GM06990 (cell line): ENCODE measurements around the gene ZGRF1.
A peak's percentile ranks its signal among the peaks of the same experiment; 100 is the strongest.
"Not testable (repeated sequence)": the region's sequence is repeated elsewhere in the genome, so short reads cannot be mapped to it uniquely, and the experiment has no call there.

Source experiments
- DNase-seq: peaks from one replicate; pipeline ENCODE4 v3.0.0-alpha.2; 2011; ENCODE audit not compliant: insufficient read length; ENCODE audit errors: extremely low read depth
- H3K27me3 ChIP-seq: replicated peaks from 2 replicates; pipeline ENCODE4 v1.6.0; 2011; ENCODE audit warnings: low read length; ENCODE audit not compliant: control insufficient read depth, insufficient read depth
- H3K36me3 ChIP-seq: 2 replicates; pipeline ENCODE4 v1.5.1; 2011; ENCODE audit warnings: low read length; ENCODE audit not compliant: control insufficient read depth, insufficient read depth
- H3K4me3 ChIP-seq: replicated peaks from 2 replicates; pipeline ENCODE4 v1.5.1; 2011; ENCODE audit warnings: low read depth, mild to moderate bottlenecking, control low read depth, low read length
- CTCF ChIP-seq: IDR thresholded peaks from 2 replicates; pipeline ENCODE4 v1.5.1; 2011; ENCODE audit warnings: low read length, control low read depth, mild to moderate bottlenecking, inconsistent platforms; ENCODE audit not compliant: insufficient read depth, poor library complexity, severe bottlenecking

Gene ZGRF1

DNA sequence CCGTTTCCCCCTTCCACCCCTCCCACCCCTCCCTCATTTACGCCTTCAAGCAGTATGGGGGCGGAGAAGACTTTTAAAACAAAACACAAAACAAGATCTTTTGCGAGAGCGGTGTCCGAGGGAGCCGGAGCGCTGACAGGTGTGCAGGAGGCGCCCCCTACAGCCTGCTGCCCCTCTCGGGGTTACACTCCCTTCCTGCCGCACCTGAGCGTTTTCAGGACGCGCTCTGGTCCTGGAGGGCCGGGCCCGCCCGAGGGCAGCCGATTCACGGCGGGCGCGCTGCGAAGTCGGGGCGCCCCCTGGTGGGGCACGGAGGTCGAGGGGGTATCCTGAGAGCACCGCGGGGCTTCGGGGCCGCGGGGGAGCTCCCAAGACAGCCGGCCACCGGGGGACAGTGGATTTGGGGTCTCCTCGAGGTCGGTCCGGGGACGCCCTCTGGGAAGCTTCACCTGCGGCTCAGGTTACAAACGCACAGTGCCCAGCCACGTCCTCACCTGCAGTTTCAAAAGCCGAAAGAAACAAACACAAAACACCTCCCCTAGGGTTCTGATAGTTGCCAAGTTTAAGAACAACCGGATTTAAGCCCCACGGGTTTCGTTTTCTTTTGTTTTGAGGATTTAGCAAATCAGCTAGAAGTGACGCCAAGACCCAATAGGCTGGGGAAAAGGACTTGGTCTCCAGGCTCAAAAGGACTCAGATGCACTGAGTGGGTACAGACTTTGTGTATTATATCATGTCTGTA, 112.8 kb downstream of the ZGRF1 start:
- Histone ChIP-seq H3K4me3 (peak overlapping the region; percentile 64), H3K27me3 (no peaks in the 10 kb centered on the region), H3K36me3 (no peaks in the 10 kb centered on the region)
- peak; percentile 87 for DNase-seq
- peak; percentile 96 for TF ChIP-seq CTCF

GRCh38 chr4:112523008-112523721, 113.5 kb downstream of the ZGRF1 start:
- TF ChIP-seq CTCF: peak; percentile 63
- Histone ChIP-seq H3K27me3 (no peaks in the 10 kb centered on the region), H3K4me3 (peak overlapping the region; percentile 64), H3K36me3 (no peaks in the 10 kb centered on the region)
- peak; percentile 85 for DNase-seq

GRCh38 chr4:112522431-112522830, 114.3 kb downstream of the ZGRF1 start:
- H3K36me3 ChIP-seq, DNase-seq, H3K27me3 ChIP-seq: not testable (repeated sequence)
- H3K4me3 ChIP-seq: peak overlapping the region; percentile 64

DNA sequence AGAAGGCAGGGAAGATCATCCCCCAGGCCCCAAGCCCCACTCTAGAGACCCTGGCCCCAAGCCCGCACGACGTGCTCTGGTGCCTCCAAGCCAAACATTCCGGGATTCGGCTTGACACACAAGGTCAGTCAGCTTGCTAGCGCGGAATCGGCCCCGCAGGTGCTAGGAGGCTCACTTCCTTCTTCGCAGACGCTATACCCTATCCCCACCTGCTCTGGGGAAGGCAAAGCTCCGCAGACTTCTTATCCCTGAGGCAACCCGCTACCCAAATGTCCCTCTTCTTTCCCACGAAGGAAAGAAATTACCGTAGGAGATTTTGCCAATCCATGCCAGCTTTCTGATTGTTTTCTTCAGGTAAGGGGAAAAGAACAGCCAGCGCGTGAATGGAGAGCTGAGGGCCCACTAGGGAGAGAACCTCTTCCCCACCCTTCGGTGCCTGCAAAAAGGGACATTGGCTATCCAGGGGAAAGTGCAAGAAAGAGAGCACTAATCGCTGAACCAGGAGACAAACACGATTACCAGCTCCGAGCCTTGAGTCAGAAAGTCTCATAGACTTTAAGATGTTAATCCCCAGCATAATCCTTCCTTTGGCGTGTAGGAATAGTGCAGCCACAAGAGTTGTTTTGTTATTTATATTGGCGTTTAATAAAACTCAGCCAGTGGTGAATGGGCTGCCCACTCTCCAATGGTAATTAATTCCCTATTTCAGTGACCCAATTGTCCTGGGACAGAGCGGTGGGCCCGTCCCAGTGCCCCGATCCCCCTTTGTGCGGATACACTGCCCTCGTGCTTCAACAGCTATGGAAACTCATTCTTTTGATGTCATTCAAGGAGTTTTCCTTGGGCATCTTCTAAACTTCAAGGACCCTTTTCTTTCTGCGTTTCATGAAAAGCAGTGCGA, 115.3 kb downstream of the ZGRF1 start:
- no peak for TF ChIP-seq CTCF
- Histone ChIP-seq H3K27me3 (no peaks in the 10 kb centered on the region), H3K36me3 (no peaks in the 10 kb centered on the region), H3K4me3 (peak overlapping the region; percentile 56)
- peak; percentile 41 for DNase-seq

GRCh38 chr4:112520598-112521122, 116.0 kb downstream of the ZGRF1 start:
- no peak for DNase-seq
- no peak for TF ChIP-seq CTCF
- no peaks in the 10 kb centered on the region for H3K27me3 ChIP-seq
- peak overlapping the region; percentile 56 for H3K4me3 ChIP-seq
- H3K36me3 ChIP-seq: no peaks in the 10 kb centered on the region
